Measurements from ENCODE around the gene UBL4A.

GRCh38 chrX:154464806-154465365 is 21.5 kb downstream of the UBL4A start:
- TF ChIP-seq ATF3 (IDR thresholded peaks at IDR 0.05), result no peak
- no peak for TF ChIP-seq CTCF (IDR thresholded peaks at IDR 0.05 in 2 of 3, conservative IDR thresholded peaks at IDR 0.05 in 1 of 3; ENCODE audit: borderline replicate concordance in 1 of 3, insufficient read depth in 1 of 3, low read depth in 2 of 3, low read length in 2 of 3)
- no peak for TF ChIP-seq POLR2AphosphoS5 (IDR thresholded peaks at IDR 0.05; ENCODE audit: low read depth, low read length)
- TF ChIP-seq POLR2A (IDR thresholded peaks at IDR 0.05; ENCODE audit: borderline replicate concordance, extremely low read depth, insufficient read depth, insufficient read length), result no peak
- no peak for TF ChIP-seq ZNF274 (IDR thresholded peaks at IDR 0.05; ENCODE audit: low read depth, low read length)
- TF ChIP-seq SRF (IDR thresholded peaks at IDR 0.05; ENCODE audit: low read depth), result no peak
